ENCODE data around the gene AVEN. TPM values are rescaled to one million over a fixed set of nuclear protein-coding genes. Genes with fewer than 3 reads are reported as not detected.

AVEN gene
- total and polyA plus RNA-seq, 9 of the 15 experiments (the other 6 are each of a cell fraction or from before 2014, with no cell fraction given): 1.5 to 6.4 (median 4.7) TPM

DNA sequence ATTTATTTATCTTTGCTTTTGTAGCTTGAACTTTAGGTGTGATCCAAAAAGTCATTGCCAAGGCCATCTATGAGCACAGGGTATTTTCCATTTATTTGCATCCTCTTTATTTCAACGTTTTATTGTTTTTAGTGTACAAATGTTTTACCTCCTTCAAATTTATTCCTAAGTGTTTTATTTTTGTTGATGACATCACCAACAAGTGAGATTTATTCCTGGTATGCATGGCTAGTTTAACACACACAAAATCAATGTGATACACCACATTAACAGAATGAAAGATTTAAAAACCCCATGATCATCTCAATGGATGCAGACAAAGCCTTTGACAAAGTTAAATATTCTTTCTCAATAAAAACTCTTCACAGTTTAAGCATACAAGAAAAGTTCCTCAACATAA is 137.0 kb downstream of the AVEN start:
- no peak overlapping the region for H3K4me3 ChIP-seq
- DNase-seq (ENCODE audit: extremely low read depth in 1 of 4, low spot score in 3 of 4) (no peak), ATAC-seq (no peak), FAIRE-seq (no peak)
- no peaks in the 10 kb centered on the region for H3K9me3 ChIP-seq (replicated peaks; ENCODE audit: control insufficient read depth, insufficient read depth, low read depth, low read length)
- no peak for TF ChIP-seq SMC3 (conservative IDR thresholded peaks at IDR 0.05; ENCODE audit: insufficient read depth, low read depth, low read length)
- TF ChIP-seq, protein P1, sequence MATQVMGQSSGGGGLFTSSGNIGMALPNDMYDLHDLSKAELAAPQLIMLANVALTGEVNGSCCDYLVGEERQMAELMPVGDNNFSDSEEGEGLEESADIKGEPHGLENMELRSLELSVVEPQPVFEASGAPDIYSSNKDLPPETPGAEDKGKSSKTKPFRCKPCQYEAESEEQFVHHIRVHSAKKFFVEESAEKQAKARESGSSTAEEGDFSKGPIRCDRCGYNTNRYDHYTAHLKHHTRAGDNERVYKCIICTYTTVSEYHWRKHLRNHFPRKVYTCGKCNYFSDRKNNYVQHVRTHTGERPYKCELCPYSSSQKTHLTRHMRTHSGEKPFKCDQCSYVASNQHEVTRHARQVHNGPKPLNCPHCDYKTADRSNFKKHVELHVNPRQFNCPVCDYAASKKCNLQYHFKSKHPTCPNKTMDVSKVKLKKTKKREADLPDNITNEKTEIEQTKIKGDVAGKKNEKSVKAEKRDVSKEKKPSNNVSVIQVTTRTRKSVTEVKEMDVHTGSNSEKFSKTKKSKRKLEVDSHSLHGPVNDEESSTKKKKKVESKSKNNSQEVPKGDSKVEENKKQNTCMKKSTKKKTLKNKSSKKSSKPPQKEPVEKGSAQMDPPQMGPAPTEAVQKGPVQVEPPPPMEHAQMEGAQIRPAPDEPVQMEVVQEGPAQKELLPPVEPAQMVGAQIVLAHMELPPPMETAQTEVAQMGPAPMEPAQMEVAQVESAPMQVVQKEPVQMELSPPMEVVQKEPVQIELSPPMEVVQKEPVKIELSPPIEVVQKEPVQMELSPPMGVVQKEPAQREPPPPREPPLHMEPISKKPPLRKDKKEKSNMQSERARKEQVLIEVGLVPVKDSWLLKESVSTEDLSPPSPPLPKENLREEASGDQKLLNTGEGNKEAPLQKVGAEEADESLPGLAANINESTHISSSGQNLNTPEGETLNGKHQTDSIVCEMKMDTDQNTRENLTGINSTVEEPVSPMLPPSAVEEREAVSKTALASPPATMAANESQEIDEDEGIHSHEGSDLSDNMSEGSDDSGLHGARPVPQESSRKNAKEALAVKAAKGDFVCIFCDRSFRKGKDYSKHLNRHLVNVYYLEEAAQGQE (IDR thresholded peaks at IDR 0.05; ENCODE audit: borderline replicate concordance): no peak
- TF ChIP-seq, protein P1 (CRISPR knock-in tag; IDR thresholded peaks at IDR 0.05; ENCODE audit: low read depth): no peak
- TF ChIP-seq SIRT6 (IDR thresholded peaks at IDR 0.05; ENCODE audit: low read depth, low read length): no peak
- TF ChIP-seq NELFE (IDR thresholded peaks at IDR 0.05; ENCODE audit: insufficient read depth, insufficient read length): no peak
- no peak for TF ChIP-seq TEAD2 (tag; IDR thresholded peaks at IDR 0.05)
- no peak for TF ChIP-seq ZNF282 (CRISPR knock-in tag; IDR thresholded peaks at IDR 0.05)
- ChIA-PET CTCF (ENCODE audit: low intra/inter-chr PET ratio) (no interaction called here), POLR2A (no interaction called here)
- WGBS (ENCODE audit: insufficient coverage, low coverage, missing lambda C conversion rate): 0% methylated on average over 1 of the region's 1 CpG
- intact Hi-C loops (cut with micrococcal nuclease) (no loop called here), in situ Hi-C loops (cut with MboI) (no loop called here)
- no peaks in the 10 kb centered on the region for H3K36me3 ChIP-seq (ENCODE audit: control insufficient read depth, insufficient read depth, low read length)
- H3K4me1 ChIP-seq (replicated peaks in 1 of 2; ENCODE audit: control insufficient read depth in 2 of 2, insufficient read depth in 2 of 2, low read length in 2 of 2): no peaks in the 10 kb centered on the region
- H3K4me2 ChIP-seq (ENCODE audit: insufficient read depth, low read length): no peak overlapping the region
- H3K9me1 ChIP-seq (ENCODE audit: control insufficient read depth, insufficient read depth, low read length): no peaks in the 10 kb centered on the region
- H3K9ac ChIP-seq (ENCODE audit: insufficient read depth in 1 of 2, low read depth in 2 of 2, low read length in 2 of 2): no peak overlapping the region
- H3K79me2 ChIP-seq (ENCODE audit: control insufficient read depth, insufficient read depth, low read length): no peaks in the 10 kb centered on the region
- H3K27ac ChIP-seq (ENCODE audit: extremely low read depth, low read depth, low read length): no peak overlapping the region
- no peak overlapping the region for H2AFZ ChIP-seq (ENCODE audit: low read depth, low read length)
- no peaks in the 10 kb centered on the region; a peak in 2 of 5 replicates for H3K27me3 ChIP-seq (ENCODE audit: control insufficient read depth in 2 of 2, insufficient read depth in 2 of 2, low read length in 2 of 2)
- BruUV-seq (replicated peaks): no TSS peak
- H4K20me1 ChIP-seq (replicated peaks; ENCODE audit: control insufficient read depth, insufficient read depth, low read length): no peaks in the 10 kb centered on the region
